Epithelial cell of prostate (primary cell): ENCODE measurements around the gene CILP2.

ENCODE experiments used
- DNase-seq: peaks from one replicate; pipeline ENCODE4 v3.0.0-alpha.2; 2011; ENCODE audit warnings: low read depth, low spot score
- H3K27ac ChIP-seq: fragments of 450-650 bp; 2 replicates; pipeline ENCODE4 v1.5.1; 2017; ENCODE audit warnings: mild to moderate bottlenecking

Gene CILP2, protein sequence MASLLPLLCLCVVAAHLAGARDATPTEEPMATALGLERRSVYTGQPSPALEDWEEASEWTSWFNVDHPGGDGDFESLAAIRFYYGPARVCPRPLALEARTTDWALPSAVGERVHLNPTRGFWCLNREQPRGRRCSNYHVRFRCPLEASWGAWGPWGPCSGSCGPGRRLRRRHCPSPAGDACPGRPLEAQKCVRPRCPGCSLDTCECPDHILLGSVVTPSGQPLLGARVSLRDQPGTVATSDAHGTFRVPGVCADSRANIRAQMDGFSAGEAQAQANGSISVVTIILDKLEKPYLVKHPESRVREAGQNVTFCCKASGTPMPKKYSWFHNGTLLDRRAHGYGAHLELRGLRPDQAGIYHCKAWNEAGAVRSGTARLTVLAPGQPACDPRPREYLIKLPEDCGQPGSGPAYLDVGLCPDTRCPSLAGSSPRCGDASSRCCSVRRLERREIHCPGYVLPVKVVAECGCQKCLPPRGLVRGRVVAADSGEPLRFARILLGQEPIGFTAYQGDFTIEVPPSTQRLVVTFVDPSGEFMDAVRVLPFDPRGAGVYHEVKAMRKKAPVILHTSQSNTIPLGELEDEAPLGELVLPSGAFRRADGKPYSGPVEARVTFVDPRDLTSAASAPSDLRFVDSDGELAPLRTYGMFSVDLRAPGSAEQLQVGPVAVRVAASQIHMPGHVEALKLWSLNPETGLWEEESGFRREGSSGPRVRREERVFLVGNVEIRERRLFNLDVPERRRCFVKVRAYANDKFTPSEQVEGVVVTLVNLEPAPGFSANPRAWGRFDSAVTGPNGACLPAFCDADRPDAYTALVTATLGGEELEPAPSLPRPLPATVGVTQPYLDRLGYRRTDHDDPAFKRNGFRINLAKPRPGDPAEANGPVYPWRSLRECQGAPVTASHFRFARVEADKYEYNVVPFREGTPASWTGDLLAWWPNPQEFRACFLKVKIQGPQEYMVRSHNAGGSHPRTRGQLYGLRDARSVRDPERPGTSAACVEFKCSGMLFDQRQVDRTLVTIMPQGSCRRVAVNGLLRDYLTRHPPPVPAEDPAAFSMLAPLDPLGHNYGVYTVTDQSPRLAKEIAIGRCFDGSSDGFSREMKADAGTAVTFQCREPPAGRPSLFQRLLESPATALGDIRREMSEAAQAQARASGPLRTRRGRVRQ

GRCh38 chr19:19538061-19538784, at the start of gene CILP2:
CILP2 (plus strand) TSS chr19:19538265; CDS start chr19:19538350, 85 bp downstream.
- DNase-seq, result no peak
- H3K27ac ChIP-seq, result no peak within 1 kb of the TSS

DNA sequence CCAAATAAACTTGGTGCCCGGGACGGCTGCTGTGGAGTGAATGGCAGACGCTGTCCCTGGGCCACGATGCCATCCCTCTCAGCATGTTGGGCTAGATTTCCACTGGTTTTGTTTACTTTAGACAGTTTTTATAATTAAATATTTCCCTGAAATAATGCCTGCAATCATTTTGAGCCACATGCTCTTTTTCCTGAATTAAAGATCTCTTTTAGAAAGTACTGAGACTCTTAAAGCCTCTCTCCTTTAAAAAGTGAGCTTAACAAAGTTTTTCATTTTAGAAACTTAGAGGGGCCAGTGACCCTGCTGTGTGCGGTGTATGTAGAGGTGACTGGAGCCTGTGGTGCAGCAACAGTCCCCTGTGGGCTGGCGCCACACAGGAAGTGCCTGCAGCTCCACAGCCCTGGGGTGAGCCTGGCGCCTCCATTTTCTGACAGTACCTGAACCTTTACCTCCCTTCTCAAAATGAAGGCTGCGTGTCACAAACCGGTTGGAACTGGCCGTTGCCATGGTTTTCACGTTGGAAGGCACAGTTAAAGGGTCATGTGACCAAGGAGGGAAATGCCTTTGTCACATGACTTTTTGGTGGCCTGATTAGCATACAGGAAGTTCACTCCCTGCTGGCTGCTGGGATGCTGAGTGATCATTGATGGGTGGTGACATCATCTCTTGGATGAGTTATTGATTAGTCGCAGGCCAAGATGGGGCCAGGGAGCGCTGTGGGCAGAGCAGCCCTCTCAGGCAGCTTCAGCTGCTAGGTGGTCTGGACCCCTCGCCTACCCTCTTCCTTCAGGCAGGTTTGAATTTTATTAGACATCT, 49.0 kb upstream of the CILP2 start:
- peak overlapping the region; percentile 92 for H3K27ac ChIP-seq
- peak; percentile 39 for DNase-seq

- no peak for DNase-seq
- H3K27ac ChIP-seq, result peak overlapping the region; percentile 92
Measured at GRCh38 chr19:19489804-19490204, 48.3 kb upstream of the CILP2 start.

DNA sequence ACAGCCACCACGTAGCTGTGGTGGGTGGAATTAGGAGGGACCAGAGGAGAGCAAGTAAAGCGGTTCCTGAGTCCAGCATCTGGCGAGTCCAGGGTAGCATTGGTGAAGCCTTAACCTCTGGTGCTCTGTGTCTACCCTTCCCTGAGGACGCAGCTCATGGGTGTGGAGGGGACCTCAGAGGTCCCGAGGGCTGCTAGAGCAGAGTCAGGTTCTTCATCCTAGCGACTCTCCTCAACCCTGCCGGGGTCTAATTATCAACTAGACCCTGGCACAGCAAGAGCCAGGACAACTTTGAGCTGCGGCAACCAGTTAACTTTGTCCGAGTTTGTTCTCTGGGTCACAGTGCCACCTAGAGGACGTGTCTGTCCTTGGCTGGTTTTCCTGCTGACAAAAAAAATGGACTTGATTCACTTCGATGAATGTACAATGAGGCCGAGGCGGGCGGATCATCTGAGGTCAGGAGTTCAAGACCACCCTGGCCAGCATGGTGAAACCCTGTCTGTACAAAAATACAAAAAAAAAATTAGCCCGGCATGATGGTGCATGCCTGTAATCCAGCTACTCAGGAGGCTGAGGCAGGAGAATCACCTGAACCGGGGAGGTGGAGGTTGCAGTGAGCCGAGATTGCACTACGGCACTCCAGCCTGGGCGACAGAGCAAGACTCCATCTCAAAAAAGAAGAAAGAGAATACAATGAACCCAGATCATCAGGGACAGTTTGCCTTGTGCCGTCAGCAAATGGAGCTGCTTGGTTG, 47.7 kb upstream of the CILP2 start:
- peak overlapping the region; percentile 92 for H3K27ac ChIP-seq
- DNase-seq, result peak; percentile 24

DNA sequence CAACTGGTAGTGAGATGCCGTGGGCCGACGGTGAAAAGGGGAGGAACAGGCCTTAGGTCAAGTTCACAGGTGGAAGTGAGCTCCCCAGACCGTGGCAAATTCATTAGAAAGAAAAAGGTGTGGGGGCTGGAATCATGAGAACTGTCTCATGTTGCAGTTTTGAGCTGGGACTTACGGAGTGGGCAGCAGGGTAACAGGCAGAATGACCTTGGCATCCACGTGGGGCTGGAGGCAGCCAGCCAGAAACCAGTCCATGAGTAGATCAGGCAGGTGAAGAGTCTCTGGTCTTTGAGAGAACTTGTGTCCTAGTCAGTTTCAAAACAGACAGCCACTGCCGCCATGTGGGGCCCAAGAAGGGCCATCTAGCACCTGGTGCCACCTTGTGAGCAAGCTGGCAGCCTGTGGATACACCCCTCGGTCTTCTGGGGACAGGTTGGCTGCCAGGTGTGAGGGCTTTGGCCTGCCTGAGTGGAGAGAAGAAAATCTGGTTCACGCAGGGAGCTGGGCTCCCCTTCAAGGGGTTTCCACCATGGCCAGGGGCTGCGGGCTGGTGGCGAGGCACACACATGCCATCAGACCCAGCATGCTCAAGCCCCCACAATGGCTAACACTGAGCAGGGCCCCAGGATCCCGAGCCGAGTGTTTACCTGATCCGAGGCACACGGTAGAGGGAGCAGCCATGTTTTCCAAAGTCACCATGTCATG, 46.6 kb upstream of the CILP2 start:
- H3K27ac ChIP-seq, result no peak overlapping the region
- DNase-seq, result no peak

DNA sequence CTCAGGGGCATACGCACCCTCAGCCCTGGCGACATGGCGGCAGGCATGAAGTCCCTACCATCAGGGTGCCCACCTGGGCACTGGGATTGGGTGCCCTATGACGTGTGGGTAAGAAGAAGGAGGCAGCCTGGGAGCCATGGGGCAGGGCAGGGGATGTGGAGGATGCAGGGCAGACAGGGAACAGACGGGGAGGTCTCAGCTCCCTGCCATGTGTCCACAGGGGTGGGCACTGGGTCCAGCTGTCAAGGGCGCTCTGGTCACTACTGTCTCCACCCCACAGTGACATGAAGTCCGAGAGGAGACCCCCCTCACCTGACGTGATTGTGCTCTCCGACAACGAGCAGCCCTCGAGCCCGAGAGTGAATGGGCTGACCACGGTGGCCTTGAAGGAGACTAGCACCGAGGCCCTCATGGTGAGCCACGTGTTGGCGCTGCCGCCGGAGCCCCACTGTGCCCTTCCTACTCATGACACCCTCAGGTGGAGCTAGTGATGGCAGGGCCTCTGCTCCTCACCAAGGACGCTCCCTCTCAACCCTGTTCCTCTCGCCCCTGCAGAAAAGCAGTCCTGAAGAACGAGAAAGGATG, 45.9 kb upstream of the CILP2 start:
- no peak overlapping the region for H3K27ac ChIP-seq
- DNase-seq, result no peak

- no peak for DNase-seq
- H3K27ac ChIP-seq, result no peak overlapping the region
Measured at GRCh38 chr19:19493841-19494546, 44.1 kb upstream of the CILP2 start.

DNA sequence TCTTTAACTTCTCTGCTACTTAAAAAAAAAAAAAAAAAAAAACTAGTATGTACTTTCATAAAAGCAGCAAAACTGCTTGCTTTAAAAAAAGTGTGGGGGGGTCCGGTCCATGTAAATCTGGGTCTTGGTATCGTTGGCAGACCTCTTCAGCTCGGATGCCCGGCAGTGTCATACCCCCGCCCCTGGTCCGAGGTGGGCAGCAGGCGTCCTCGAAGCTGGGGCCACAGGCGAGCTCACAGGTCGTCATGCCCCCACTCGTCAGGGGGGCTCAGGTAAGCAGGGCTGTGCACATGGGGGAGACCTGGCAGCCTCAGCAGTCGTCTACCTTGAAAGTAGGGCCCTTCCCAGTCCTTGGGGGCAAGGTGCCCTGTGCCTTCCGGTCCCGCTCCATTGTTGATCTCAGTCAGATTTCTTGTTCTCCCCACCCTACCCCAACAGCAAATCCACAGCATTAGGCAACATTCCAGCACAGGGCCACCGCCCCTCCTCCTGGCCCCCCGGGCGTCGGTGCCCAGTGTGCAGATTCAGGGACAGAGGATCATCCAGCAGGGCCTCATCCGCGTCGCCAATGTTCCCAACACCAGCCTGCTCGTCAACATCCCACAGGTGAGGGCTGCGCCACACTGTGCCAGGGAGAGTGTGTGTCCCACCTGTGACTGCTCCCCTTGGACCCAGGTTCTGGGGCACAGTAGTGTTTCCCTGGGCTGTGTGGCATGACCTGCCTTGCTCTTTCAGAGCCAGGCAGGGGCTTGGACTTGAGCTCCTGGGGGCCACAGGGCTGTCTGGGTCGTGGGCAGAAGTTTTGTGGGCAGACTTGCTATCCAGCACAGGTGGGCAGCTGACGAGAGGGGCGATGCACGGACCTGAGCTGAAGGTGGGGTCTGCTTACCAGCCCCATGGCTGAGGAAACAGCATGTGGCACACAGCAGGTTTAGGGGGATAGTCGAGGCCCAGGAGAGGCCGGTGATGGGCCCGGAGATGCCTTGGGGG, 42.2 kb upstream of the CILP2 start:
- no peak overlapping the region for H3K27ac ChIP-seq
- no peak for DNase-seq

- no peak overlapping the region for H3K27ac ChIP-seq
- DNase-seq, result no peak
Measured at GRCh38 chr19:19498255-19498991, 39.6 kb upstream of the CILP2 start.

DNA sequence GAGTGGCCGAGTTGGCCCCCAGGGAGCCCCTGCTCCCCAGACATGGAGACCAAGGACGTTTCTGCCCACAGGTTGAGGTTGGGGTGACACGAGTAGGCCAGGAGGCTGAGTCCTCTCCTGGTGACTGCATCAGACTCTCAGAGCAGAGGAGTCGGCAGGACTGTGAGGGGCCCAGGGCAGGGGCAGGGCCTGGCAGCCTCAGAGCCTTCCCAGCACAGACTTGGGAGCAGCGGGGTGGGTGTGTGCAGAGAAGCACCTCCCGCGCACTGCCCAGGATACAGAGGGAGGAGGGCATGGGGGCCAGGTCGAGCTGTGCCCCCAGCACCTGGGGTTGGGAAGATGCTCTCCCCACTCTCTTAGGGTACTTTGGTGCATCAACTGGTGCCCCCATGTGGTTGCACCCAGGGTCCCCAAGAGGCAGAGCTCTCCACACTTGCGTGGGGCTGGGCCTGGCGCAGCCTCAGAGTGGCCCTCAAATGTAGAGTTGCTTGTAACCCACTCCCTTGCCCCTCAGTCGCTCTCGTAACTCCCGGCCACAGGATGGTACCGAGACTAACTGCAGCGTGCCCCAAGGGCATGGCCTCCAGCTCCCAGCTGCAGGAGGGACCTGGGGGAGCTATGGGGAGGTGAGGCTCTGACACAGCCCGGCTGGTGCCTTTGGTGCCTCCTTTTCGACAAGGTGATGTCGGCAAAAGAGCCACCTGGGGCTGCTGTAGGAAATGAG, 38.6 kb upstream of the CILP2 start:
- DNase-seq, result no peak
- H3K27ac ChIP-seq, result no peak overlapping the region

DNA sequence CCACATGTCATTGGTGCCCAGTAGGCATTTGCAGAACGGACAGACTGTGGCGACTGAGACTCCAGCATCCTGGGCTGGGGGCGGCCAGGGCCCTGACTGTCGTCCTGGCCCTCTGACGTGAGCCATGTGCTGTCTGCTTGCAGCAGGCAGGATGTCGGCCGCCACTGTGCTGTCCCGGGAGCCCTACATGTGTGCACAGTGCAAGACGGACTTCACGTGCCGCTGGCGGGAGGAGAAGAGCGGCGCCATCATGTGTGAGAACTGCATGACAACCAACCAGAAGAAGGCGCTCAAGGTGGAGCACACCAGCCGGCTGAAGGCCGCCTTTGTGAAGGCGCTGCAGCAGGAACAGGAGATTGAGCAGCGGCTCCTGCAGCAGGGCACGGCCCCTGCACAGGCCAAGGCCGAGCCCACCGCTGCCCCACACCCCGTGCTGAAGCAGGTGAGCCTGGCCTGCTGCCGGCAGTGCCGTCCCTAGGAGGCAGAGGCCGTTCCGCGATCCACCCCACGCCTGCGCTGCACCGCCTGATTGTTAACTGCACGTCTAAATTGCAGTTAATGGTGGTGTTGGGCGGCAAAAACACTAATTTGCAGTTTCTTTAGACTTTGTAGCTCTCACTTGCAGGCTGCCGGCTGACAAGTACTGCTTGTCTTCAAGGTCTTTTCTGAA, 37.0 kb upstream of the CILP2 start:
- no peak overlapping the region for H3K27ac ChIP-seq
- DNase-seq, result no peak

DNA sequence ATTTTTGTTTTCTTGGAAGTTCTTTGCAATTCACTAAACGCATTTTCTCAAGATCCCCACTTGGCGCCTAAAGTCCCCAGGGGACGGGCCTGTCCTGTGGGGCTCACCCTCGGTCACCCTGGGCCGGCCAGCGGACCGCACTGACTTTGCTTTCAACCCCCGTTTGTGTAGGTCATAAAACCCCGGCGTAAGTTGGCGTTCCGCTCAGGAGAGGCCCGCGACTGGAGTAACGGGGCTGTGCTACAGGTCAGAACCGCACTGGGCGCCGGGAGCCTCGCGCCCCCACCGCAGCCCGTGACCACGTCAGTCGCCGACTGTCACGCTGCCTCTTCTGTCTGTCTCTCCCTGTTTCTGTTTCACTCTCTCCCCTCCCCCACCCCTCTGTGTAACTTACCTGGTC, 36.3 kb upstream of the CILP2 start:
- no peak overlapping the region for H3K27ac ChIP-seq

GRCh38 chr19:19502281-19502680, 35.8 kb upstream of the CILP2 start:
- no peak overlapping the region for H3K27ac ChIP-seq
- no peak for DNase-seq

More for the DNA sequence above, 36.3 kb upstream of the CILP2 start:
- no peak for DNase-seq
